SU-DHL-6 (cell line): ENCODE measurements around the gene XKRX.

Experiments
- EZH2phosphoT487 ChIP-seq: fragments of 200-600 bp; sonication (generic), shearing (Covaris generic); conservative IDR thresholded peaks from 2 replicates; pipeline ENCODE4 v1.6.1; 2018; ENCODE audit warnings: mild to moderate bottlenecking, antibody characterized with exemption, low read length, moderate library complexity, mixed read lengths
- TF ChIP-seq, protein P1 (sequence below): fragments of 200-600 bp; sonication (generic); IDR thresholded peaks from one replicate; pipeline ENCODE4 v1.5.1; 2017; ENCODE audit warnings: antibody characterized with exemption, mild to moderate bottlenecking, low read length, moderate library complexity; ENCODE audit not compliant: insufficient read depth, poor library complexity, severe bottlenecking

DNA sequence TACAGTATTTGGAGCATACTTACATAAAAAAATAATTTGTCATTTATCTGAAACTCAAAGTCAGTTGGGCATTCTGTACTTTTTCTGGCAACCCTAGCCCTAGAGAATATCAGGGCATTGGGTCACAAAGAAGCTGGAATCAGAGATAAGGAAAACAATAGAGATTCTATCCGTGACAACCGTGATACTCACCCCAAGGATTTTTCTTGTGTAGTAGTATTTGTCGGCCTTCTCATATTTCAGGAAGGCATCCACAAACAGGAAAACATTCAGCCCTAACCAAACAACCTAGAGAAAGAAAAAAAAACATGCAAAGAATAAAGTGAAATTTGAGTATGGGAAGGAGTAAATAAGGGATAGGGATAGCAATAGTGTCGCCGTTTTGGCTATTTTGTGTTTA, 58.2 kb downstream of the XKRX start:
- TF ChIP-seq EZH2phosphoT487, result no peak
- TF ChIP-seq, protein P1, sequence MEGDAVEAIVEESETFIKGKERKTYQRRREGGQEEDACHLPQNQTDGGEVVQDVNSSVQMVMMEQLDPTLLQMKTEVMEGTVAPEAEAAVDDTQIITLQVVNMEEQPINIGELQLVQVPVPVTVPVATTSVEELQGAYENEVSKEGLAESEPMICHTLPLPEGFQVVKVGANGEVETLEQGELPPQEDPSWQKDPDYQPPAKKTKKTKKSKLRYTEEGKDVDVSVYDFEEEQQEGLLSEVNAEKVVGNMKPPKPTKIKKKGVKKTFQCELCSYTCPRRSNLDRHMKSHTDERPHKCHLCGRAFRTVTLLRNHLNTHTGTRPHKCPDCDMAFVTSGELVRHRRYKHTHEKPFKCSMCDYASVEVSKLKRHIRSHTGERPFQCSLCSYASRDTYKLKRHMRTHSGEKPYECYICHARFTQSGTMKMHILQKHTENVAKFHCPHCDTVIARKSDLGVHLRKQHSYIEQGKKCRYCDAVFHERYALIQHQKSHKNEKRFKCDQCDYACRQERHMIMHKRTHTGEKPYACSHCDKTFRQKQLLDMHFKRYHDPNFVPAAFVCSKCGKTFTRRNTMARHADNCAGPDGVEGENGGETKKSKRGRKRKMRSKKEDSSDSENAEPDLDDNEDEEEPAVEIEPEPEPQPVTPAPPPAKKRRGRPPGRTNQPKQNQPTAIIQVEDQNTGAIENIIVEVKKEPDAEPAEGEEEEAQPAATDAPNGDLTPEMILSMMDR, result no peak
